ENCODE results near the gene GUCD1. TPM values are rescaled to one million over a fixed set of nuclear protein-coding genes. Genes with fewer than 3 reads are reported as not detected.

The GUCD1 gene
- total RNA-seq, 1 donor from 2014 or later = 77.7 TPM

DNA sequence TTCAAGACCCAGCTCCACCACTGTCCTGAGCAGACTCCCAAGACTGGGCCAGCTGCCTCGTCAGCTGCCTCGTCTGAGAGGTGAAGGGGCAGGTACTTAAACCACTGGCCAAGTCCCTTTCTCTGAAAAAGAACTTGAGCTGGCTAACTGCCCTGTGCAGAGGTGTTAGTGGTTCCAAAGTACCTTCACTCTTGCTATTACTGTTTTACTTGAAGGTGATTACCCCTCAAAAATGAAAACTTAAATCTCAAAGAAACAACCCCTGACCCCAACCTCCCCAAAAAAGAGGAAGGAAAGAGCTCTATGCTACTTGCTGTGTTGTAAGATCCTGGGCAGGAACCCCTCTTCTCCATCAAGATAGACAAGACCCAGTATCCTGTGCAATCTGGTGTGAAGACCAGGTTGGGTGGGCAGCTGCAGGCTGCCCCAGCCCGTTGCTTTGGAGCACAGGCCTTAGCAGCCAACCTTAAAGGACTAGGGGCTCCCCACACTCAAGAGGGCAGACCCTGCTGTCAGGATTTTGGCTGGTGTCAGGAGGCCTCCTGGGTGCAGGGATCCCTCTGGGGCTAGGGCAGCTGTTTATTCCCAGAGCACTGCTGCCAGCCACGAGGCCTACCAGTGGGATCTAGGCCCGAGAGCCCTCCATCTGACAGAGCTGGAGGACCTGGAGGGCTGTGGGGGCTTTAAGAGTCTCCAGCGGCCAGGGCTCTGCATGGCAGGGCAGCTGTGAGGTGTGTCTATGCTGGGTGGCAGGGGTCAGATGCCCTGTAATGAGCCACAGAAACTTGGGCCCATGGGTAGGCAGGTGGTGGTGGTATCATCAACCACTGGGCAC lies 13.0 kb downstream of the GUCD1 start:
- DNase-seq (ENCODE audit: low read depth) (no peak), FAIRE-seq (no peak)
- H3K27me3 ChIP-seq (ENCODE audit: insufficient read depth, low read length) = no peaks in the 10 kb centered on the region
- no peaks in the 10 kb centered on the region for H3K9me3 ChIP-seq (ENCODE audit: insufficient read depth, low read depth, low read length)
- Mint-ChIP-seq H3K4me1 (ENCODE audit: low read depth, unreplicated experiment) (peaks cover 2% of the 10 kb centered on the region), H3K9me3 (ENCODE audit: unreplicated experiment) (no peaks in the 10 kb centered on the region), H3K27me3 (ENCODE audit: low read depth, unreplicated experiment) (no peaks in the 10 kb centered on the region), H3K36me3 (ENCODE audit: low read depth, unreplicated experiment) (peaks cover 18% of the 10 kb centered on the region), H3K27ac (ENCODE audit: unreplicated experiment) (no peak overlapping the region), H3K4me3 (ENCODE audit: unreplicated experiment) (no peak overlapping the region)
- peaks cover 34% of the 10 kb centered on the region for H4K20me1 ChIP-seq (ENCODE audit: insufficient read depth, low read length)
- peaks cover 13% of the 10 kb centered on the region for H3K36me3 ChIP-seq (ENCODE audit: insufficient read depth, low read length)
- no peak for TF ChIP-seq EZH2 (IDR thresholded peaks at IDR 0.05; ENCODE audit: insufficient read depth, low read length)
- TF ChIP-seq, protein P1, sequence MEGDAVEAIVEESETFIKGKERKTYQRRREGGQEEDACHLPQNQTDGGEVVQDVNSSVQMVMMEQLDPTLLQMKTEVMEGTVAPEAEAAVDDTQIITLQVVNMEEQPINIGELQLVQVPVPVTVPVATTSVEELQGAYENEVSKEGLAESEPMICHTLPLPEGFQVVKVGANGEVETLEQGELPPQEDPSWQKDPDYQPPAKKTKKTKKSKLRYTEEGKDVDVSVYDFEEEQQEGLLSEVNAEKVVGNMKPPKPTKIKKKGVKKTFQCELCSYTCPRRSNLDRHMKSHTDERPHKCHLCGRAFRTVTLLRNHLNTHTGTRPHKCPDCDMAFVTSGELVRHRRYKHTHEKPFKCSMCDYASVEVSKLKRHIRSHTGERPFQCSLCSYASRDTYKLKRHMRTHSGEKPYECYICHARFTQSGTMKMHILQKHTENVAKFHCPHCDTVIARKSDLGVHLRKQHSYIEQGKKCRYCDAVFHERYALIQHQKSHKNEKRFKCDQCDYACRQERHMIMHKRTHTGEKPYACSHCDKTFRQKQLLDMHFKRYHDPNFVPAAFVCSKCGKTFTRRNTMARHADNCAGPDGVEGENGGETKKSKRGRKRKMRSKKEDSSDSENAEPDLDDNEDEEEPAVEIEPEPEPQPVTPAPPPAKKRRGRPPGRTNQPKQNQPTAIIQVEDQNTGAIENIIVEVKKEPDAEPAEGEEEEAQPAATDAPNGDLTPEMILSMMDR (IDR thresholded peaks at IDR 0.05; ENCODE audit: insufficient read depth, low read depth, low read length) = no peak
- no peak overlapping the region for H2AFZ ChIP-seq (ENCODE audit: low read depth, low read length)
- H3K4me3 ChIP-seq (ENCODE audit: insufficient read depth, low read depth, low read length) = no peak overlapping the region
- no peaks in the 10 kb centered on the region for H3K79me2 ChIP-seq (ENCODE audit: insufficient read depth, low read length)
- H3K27ac ChIP-seq (ENCODE audit: low read depth, low read length) = no peak overlapping the region
- H3K4me1 ChIP-seq (ENCODE audit: insufficient read depth, low read length) = peaks cover 7% of the 10 kb centered on the region
- no peak overlapping the region for H3K4me2 ChIP-seq (ENCODE audit: low read length)
- H3K9ac ChIP-seq (ENCODE audit: low read length) = no peak overlapping the region

DNA sequence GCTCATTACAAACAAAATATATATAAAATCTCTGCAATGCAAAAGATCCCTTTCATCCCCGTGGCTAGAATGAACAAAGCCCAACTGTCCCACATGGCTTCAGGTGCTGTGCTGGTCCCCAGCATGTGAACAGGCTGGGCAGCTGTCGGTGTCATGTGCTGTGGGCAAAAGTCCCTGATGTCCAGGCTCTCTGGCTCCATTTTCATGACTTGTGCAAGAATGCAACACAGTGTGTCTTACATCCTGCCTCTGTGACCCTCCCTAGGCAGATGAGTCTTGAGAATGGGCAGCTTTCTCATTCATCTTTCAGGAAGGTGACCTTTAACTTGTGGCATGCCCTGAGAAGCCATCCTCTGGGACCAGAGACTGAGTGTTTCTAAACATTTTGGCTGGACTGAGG lies 14.5 kb downstream of the GUCD1 start:
- no peak for TF ChIP-seq EZH2 (IDR thresholded peaks at IDR 0.05; ENCODE audit: insufficient read depth, low read length)
- TF ChIP-seq, protein P1 (IDR thresholded peaks at IDR 0.05; ENCODE audit: insufficient read depth, low read depth, low read length) = no peak
- DNase-seq (ENCODE audit: low read depth) (no peak), FAIRE-seq (no peak)
- Histone ChIP-seq H3K9me3 (ENCODE audit: insufficient read depth, low read depth, low read length) (no peaks in the 10 kb centered on the region), H4K20me1 (ENCODE audit: insufficient read depth, low read length) (peaks cover 26% of the 10 kb centered on the region), H3K27ac (ENCODE audit: low read depth, low read length) (no peak overlapping the region), H3K27me3 (ENCODE audit: insufficient read depth, low read length) (no peaks in the 10 kb centered on the region), H3K36me3 (ENCODE audit: insufficient read depth, low read length) (peaks cover 9% of the 10 kb centered on the region), H3K4me1 (ENCODE audit: insufficient read depth, low read length) (peaks cover 7% of the 10 kb centered on the region), H2AFZ (ENCODE audit: low read depth, low read length) (no peak overlapping the region), H3K79me2 (ENCODE audit: insufficient read depth, low read length) (no peaks in the 10 kb centered on the region), H3K9ac (ENCODE audit: low read length) (no peak overlapping the region), H3K4me2 (ENCODE audit: low read length) (no peak overlapping the region), H3K4me3 (ENCODE audit: insufficient read depth, low read depth, low read length) (no peak overlapping the region)
- H3K27me3 Mint-ChIP-seq (ENCODE audit: low read depth, unreplicated experiment) = peaks cover 2% of the 10 kb centered on the region
- H3K9me3 Mint-ChIP-seq (ENCODE audit: unreplicated experiment) = no peaks in the 10 kb centered on the region
- H3K4me1 Mint-ChIP-seq (ENCODE audit: low read depth, unreplicated experiment) = peaks cover 2% of the 10 kb centered on the region
- H3K36me3 Mint-ChIP-seq (ENCODE audit: low read depth, unreplicated experiment) = peaks cover 15% of the 10 kb centered on the region
- no peak overlapping the region for H3K4me3 Mint-ChIP-seq (ENCODE audit: unreplicated experiment)
- H3K27ac Mint-ChIP-seq (ENCODE audit: unreplicated experiment) = no peak overlapping the region

DNA sequence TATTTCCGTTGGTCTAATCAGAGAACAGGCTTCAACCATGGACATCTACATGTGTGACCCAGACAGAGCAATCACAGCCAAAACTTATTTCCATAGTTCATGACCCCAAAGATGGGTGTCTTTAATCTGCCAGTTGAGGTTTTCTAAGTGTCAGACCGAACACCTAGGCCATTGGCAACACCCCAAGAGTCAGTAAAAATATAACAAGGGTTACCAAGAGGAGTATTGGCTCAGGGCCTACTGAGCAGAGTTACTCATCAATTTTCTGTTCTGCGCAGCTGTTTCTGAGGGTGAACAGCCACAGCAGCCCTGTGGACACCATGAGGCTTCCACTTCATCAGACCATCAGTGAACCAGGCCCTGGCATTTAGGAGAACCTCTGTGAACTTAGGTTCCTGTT lies 18.8 kb downstream of the GUCD1 start:
- Histone ChIP-seq H3K27me3 (ENCODE audit: insufficient read depth, low read length) (peaks cover 2% of the 10 kb centered on the region), H2AFZ (ENCODE audit: low read depth, low read length) (no peak overlapping the region), H3K4me1 (ENCODE audit: insufficient read depth, low read length) (no peaks in the 10 kb centered on the region), H3K79me2 (ENCODE audit: insufficient read depth, low read length) (no peaks in the 10 kb centered on the region), H3K36me3 (ENCODE audit: insufficient read depth, low read length) (peaks cover 4% of the 10 kb centered on the region), H3K27ac (ENCODE audit: low read depth, low read length) (no peak overlapping the region), H3K4me3 (ENCODE audit: insufficient read depth, low read depth, low read length) (no peak overlapping the region), H3K9me3 (ENCODE audit: insufficient read depth, low read depth, low read length) (no peaks in the 10 kb centered on the region), H3K4me2 (ENCODE audit: low read length) (no peak overlapping the region), H4K20me1 (ENCODE audit: insufficient read depth, low read length) (peaks cover 7% of the 10 kb centered on the region), H3K9ac (ENCODE audit: low read length) (no peak overlapping the region)
- no peak for TF ChIP-seq EZH2 (IDR thresholded peaks at IDR 0.05; ENCODE audit: insufficient read depth, low read length)
- TF ChIP-seq, protein P1 (IDR thresholded peaks at IDR 0.05; ENCODE audit: insufficient read depth, low read depth, low read length) = no peak
- DNase-seq (ENCODE audit: low read depth) (no peak), FAIRE-seq (no peak)
- Mint-ChIP-seq H3K27me3 (ENCODE audit: low read depth, unreplicated experiment) (peaks cover 4% of the 10 kb centered on the region), H3K36me3 (ENCODE audit: low read depth, unreplicated experiment) (peaks cover 11% of the 10 kb centered on the region), H3K4me1 (ENCODE audit: low read depth, unreplicated experiment) (no peaks in the 10 kb centered on the region), H3K27ac (ENCODE audit: unreplicated experiment) (no peak overlapping the region), H3K4me3 (ENCODE audit: unreplicated experiment) (no peak overlapping the region), H3K9me3 (ENCODE audit: unreplicated experiment) (no peaks in the 10 kb centered on the region)

All from astrocyte (in vitro differentiated cells and primary cell).